ENCODE measurements around the gene MN1. TPM values are rescaled to one million over a fixed set of nuclear protein-coding genes. Genes with fewer than 3 reads are reported as not detected.
"Not testable (repeated sequence)": the region's sequence is repeated elsewhere in the genome, so short reads cannot be mapped to it uniquely, and the experiment has no call there.

MN1 gene
- total RNA-seq, 3 donors from 2014 or later = 0.49 to 7.6 (median 1.8) TPM

GRCh38 chr22:27745154-27745553 lies 56.4 kb downstream of the MN1 start:
- Histone ChIP-seq H3K9me3 (peaks cover 5% of the 10 kb centered on the region), H3K4me3 (no peak overlapping the region), H3K4me1 (ENCODE audit: low read depth) (no peaks in the 10 kb centered on the region), H3K36me3 (ENCODE audit: low read depth) (no peaks in the 10 kb centered on the region)
- TF ChIP-seq CTCF (IDR thresholded peaks at IDR 0.05) = no peak
- no peak for ATAC-seq
- DNase-seq = no peak
- intact Hi-C loops (cut with DNase I, micrococcal nuclease) = no loop called here

DNA sequence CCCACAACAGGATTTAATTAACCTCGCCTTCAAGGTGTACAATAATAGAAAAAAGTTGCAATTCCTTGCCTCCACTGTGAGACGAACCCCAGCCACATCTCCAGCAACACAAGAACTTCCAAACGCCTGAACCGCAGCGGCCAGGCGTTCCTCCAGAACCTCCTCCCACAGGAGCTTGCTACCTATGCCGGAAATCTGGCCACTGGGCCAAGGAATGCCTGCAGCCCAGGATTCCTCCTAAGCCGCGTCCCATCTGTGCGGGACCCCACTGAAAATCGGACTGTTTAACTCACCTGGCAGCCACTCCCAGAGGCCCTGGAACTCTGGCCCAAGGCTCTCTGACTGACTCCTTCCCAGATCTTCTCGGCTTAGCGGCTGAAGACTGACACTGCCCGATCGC lies 57.5 kb downstream of the MN1 start:
- H3K4me1 ChIP-seq (ENCODE audit: low read depth); intact Hi-C loops (cut with DNase I, micrococcal nuclease); H3K4me3 ChIP-seq; H3K9me3 ChIP-seq; H3K36me3 ChIP-seq (ENCODE audit: low read depth); DNase-seq; ATAC-seq: not testable (repeated sequence)

GRCh38 chr22:27740202-27740748 lies 61.3 kb downstream of the MN1 start:
- Histone ChIP-seq H3K4me3 (no peak overlapping the region), H3K4me1 (ENCODE audit: low read depth) (no peaks in the 10 kb centered on the region), H3K9me3 (peaks cover 8% of the 10 kb centered on the region), H3K36me3 (ENCODE audit: low read depth) (no peaks in the 10 kb centered on the region)
- no peak for DNase-seq
- no peak for ATAC-seq
- no peak for TF ChIP-seq CTCF (IDR thresholded peaks at IDR 0.05)
- intact Hi-C loops (cut with DNase I, micrococcal nuclease) = no loop called here

DNA sequence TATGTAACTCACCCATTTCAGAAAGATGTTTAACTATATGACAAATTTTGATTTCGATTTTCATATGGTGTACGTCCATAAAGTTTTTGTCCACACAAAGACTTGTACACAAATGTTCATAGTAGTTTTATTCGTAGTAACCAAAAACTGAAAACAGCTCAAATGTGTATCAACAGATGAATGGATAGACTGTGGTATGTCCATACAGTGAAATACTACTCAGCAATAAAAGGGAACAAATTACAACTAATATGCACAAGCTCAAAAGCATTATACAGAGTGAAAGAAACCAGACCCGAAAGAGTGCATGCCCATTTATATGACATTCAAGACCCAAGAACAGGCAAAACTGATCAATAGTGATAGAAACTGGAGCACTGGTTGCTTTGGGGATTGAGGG lies 64.0 kb downstream of the MN1 start:
- no peak for TF ChIP-seq CTCF (IDR thresholded peaks at IDR 0.05)
- Histone ChIP-seq H3K4me3 (no peak overlapping the region), H3K9me3 (peaks cover 8% of the 10 kb centered on the region), H3K4me1 (ENCODE audit: low read depth) (no peaks in the 10 kb centered on the region), H3K36me3 (ENCODE audit: low read depth) (no peaks in the 10 kb centered on the region)
- DNase-seq = no peak
- intact Hi-C loops (cut with DNase I, micrococcal nuclease) = no loop called here
- ATAC-seq = no peak

DNA sequence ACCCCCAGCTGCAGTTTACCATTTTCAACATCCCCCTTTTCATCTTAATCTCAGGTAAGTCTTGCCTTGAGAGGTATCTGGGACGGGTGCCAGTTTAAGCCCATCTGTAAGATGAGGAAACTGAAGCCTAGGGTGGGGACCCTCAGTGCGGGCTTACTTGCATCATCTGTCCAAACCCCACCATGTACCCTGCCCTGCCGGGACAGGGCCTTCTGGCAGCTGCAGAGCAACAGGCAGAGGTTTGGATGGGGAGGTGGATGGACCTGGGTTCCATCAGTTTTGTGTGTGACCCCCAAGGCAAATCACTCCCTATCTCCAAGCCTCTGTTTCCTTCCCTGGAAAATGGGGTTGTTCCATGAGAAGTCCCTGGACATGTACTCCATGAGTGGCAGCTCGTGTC lies 67.5 kb downstream of the MN1 start:
- Histone ChIP-seq H3K4me3 (no peak overlapping the region), H3K4me1 (ENCODE audit: low read depth) (no peaks in the 10 kb centered on the region), H3K36me3 (ENCODE audit: low read depth) (no peaks in the 10 kb centered on the region), H3K9me3 (peaks cover 3% of the 10 kb centered on the region)
- intact Hi-C loops (cut with DNase I, micrococcal nuclease) = no loop called here
- no peak for TF ChIP-seq CTCF (IDR thresholded peaks at IDR 0.05)
- no peak for DNase-seq
- ATAC-seq = no peak

DNA sequence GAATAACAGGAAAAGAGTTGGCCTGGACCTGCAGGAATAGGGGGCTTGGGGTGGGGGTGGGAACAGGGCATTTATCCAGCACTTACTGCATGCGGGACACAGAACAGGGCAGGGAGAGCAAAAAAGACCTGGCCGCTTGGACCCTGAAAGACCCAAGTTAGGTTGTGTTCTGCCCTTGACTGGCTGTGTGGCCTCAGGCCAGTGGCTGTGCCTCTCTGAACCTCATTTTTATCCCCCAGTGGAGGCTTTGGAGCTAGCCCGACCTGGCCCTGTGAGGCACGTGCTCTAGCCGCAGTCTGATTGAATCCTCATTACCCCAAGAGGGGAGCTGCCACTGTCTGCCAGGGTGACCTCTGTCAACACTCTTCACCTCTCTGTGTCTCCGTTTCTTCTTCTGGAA lies 68.7 kb downstream of the MN1 start:
- DNase-seq (no peak), ATAC-seq (no peak)
- no peak overlapping the region for H3K4me3 ChIP-seq
- no peaks in the 10 kb centered on the region for H3K4me1 ChIP-seq (ENCODE audit: low read depth)
- peaks cover 3% of the 10 kb centered on the region for H3K9me3 ChIP-seq
- intact Hi-C loops (cut with DNase I, micrococcal nuclease) = no loop called here
- no peak for TF ChIP-seq CTCF (IDR thresholded peaks at IDR 0.05)
- no peaks in the 10 kb centered on the region for H3K36me3 ChIP-seq (ENCODE audit: low read depth)

Measured in mucosa of descending colon (tissue), 3 donors.